DND-41 (cell line): ENCODE measurements around the gene COA8.

Experiments used
- ATAC-seq: fragments of 200-7000 bp; cut with Tn5 transposase; 3 replicates; pipeline ENCODE4 v1.9.1; 2021; ENCODE audit warnings: low read depth; ENCODE audit not compliant: insufficient read depth
- DNase-seq: peaks from one replicate; pipeline ENCODE4 v3.0.0-alpha.2; 2020
- H2AFZ ChIP-seq: 2 replicates; pipeline ENCODE4 v1.6.0; 2012; ENCODE audit warnings: low read depth, low read length
- H3K27ac ChIP-seq: 2 replicates; pipeline ENCODE4 v1.5.1; 2012; ENCODE audit warnings: low read length, inconsistent platforms
- H3K27me3 ChIP-seq: fragments of 200-600 bp; sonication (generic); 2 replicates; pipeline ENCODE4 v1.6.0; 2012; ENCODE audit warnings: low read length, mild to moderate bottlenecking, inconsistent platforms; ENCODE audit not compliant: insufficient read depth, poor library complexity
- H3K36me3 ChIP-seq: 2 replicates; pipeline ENCODE4 v1.5.1; 2012; ENCODE audit warnings: low read length, inconsistent platforms; ENCODE audit not compliant: insufficient read depth
- H3K4me1 ChIP-seq: 2 replicates; pipeline ENCODE4 v1.5.1; 2012; ENCODE audit warnings: mild to moderate bottlenecking, low read length; ENCODE audit not compliant: insufficient read depth
- H3K4me2 ChIP-seq: 2 replicates; pipeline ENCODE4 v1.6.0; 2012; ENCODE audit warnings: mild to moderate bottlenecking, moderate library complexity, low read length, inconsistent platforms; ENCODE audit not compliant: insufficient read depth
- H3K4me3 ChIP-seq, 2 experiments: fragments of 200-600 bp in 1 of 2; shearing (Covaris generic) in 1 of 2; 2 replicates each; pipeline ENCODE4 v1.5.1; 2012 to 2016; ENCODE audit warnings: inconsistent platforms in 2 of 2, low read length in 2 of 2, mild to moderate bottlenecking in 2 of 2, low read depth in 1 of 2, moderate library complexity in 1 of 2
- H3K79me2 ChIP-seq: 2 replicates; pipeline ENCODE4 v1.6.0; 2012; ENCODE audit warnings: low read length, inconsistent platforms; ENCODE audit not compliant: insufficient read depth
- H3K9ac ChIP-seq: 2 replicates; pipeline ENCODE4 v1.6.0; 2012; ENCODE audit warnings: low read depth, mild to moderate bottlenecking, inconsistent platforms, low read length, moderate library complexity
- H3K9me3 ChIP-seq: 2 replicates; pipeline ENCODE4 v1.5.1; 2012; ENCODE audit warnings: low read length, moderate library complexity, mild to moderate bottlenecking, inconsistent platforms; ENCODE audit not compliant: insufficient read depth, severe bottlenecking
- H4K20me1 ChIP-seq: 2 replicates; pipeline ENCODE4 v1.6.0; 2012; ENCODE audit warnings: low read length; ENCODE audit not compliant: insufficient read depth
- CTCF ChIP-seq: IDR thresholded peaks from 2 replicates; pipeline ENCODE4 v1.5.1; 2012; ENCODE audit warnings: borderline replicate concordance, low read length, moderate library complexity, mild to moderate bottlenecking; ENCODE audit not compliant: poor library complexity, severe bottlenecking; ENCODE audit errors: extremely low read depth
- EZH2 ChIP-seq: IDR thresholded peaks from 3 replicates; pipeline ENCODE4 v1.6.1; 2012; ENCODE audit warnings: borderline replicate concordance, low read depth, mild to moderate bottlenecking, moderate library complexity, low read length, inconsistent platforms; ENCODE audit not compliant: severe bottlenecking

The COA8 gene

DNA sequence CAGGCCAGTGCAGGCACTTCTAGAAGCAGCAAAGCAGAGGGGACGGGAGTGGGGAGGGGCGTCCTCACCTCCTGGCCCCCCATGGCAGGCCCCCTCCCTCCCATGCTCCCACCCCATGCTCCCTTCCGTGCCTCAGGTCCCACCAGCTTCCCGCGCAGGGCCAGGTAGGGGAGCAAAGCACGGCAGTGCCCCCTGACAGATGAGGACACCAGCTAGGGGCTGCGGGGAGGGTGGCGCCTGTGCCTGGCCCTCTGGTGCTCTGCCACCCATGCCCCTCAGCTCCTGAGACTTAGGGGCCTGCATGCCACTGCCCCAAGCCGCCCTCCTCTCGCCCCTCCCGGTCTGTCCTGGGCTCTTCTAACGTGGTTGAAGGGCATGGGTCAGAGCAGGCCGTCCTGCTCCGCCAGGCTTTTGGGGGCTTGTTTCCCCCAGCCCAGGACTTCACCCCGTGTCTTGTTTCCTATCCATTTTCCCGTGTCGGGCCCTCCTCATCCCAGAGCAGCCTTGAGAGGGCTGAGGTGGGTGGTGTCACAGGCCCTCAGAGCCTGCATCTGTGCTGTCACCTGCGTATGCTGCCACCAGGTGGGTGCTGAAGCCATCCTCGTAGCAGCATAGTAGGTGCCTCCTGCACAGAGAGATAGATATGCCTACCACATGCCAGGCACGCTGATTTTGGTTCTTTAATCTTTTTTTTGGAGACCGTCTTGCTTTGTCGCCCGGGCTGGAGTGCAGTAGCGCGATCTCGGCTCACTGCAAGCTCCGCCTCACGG is 23.5 kb upstream of the COA8 start:
- TF ChIP-seq CTCF: no peak
- no peak for TF ChIP-seq EZH2
- no peak overlapping the region for H2AFZ ChIP-seq
- no peak overlapping the region for H3K27ac ChIP-seq
- ATAC-seq: peak; percentile 8; the same call in 1 of the 3 replicates
- H3K79me2 ChIP-seq: no peaks in the 10 kb centered on the region
- H3K4me3 ChIP-seq: no peak overlapping the region
- H3K36me3 ChIP-seq: peaks cover 19% of the 10 kb centered on the region
- H3K4me2 ChIP-seq: no peak overlapping the region
- no peaks in the 10 kb centered on the region for H3K9me3 ChIP-seq
- H4K20me1 ChIP-seq: peaks cover 68% of the 10 kb centered on the region
- H3K27me3 ChIP-seq: no peaks in the 10 kb centered on the region
- no peak for DNase-seq
- no peaks in the 10 kb centered on the region for H3K4me1 ChIP-seq
- H3K9ac ChIP-seq: no peak overlapping the region

GRCh38 chr14:103540821-103541708 is 21.7 kb upstream of the COA8 start:
- Histone ChIP-seq H3K9me3 (no peaks in the 10 kb centered on the region), H4K20me1 (peaks cover 54% of the 10 kb centered on the region), H3K27ac (no peak overlapping the region), H2AFZ (no peak overlapping the region), H3K4me3 (no peak overlapping the region), H3K36me3 (peaks cover 4% of the 10 kb centered on the region; the same call in 1 of the 2 replicates), H3K9ac (no peak overlapping the region), H3K27me3 (no peaks in the 10 kb centered on the region), H3K4me2 (no peak overlapping the region), H3K79me2 (no peaks in the 10 kb centered on the region), H3K4me1 (no peaks in the 10 kb centered on the region)
- DNase-seq (no peak), ATAC-seq (no peak)
- no peak for TF ChIP-seq CTCF
- no peak for TF ChIP-seq EZH2

DNA sequence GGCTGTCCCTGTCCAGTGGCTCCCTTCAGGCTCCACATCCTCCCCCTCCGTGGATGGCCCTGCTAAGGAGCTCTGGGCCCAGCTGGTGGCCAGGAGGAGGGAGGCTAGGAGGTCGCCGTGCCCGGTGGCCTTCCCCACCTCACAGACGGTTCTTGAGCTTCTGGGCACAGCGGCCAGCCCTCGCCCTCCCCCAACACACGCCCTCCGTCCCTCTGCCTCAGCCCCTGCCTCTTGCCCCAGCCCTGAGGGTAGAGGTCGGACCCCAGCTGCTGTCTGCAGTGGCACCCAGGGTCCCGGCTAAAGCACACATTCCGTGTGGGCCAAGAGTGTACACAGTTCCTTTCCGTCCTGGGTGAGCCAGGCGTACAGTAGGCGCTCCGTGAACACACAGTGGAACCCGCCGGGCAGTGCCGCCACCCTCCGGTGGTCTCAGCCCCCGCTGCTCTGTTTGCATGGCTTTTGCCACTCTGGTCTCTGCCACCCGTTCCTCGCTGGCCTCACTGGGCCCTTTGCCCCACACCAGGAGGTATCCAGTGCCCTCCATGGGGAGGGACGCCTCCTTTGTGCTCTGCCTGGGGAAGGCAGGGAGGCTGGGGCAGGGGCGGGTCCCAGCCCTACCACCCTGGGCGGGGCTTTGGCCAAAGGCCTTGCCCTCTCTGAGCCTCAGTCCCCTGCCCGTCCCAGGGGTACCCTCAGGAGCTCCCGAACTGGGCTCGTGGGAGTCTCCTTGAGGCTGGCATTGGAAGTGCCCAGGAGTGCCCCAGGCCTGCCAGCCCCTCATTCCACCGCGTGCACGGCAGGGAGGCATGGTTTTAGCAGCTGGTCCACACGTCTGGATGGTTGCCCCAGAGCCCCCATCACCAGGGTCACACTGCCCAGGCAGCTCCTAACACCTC is 20.8 kb upstream of the COA8 start:
- peaks cover 52% of the 10 kb centered on the region for H4K20me1 ChIP-seq
- no peak overlapping the region for H3K9ac ChIP-seq
- H3K36me3 ChIP-seq: no peaks in the 10 kb centered on the region
- no peak overlapping the region for H3K4me3 ChIP-seq
- ATAC-seq (no peak), DNase-seq (no peak)
- H3K4me1 ChIP-seq: no peaks in the 10 kb centered on the region
- H3K79me2 ChIP-seq: no peaks in the 10 kb centered on the region
- H3K27ac ChIP-seq: no peak overlapping the region
- TF ChIP-seq EZH2 (no peak), CTCF (no peak)
- no peaks in the 10 kb centered on the region for H3K27me3 ChIP-seq
- no peak overlapping the region for H3K4me2 ChIP-seq
- no peak overlapping the region for H2AFZ ChIP-seq
- H3K9me3 ChIP-seq: no peaks in the 10 kb centered on the region
